SK-N-SH treated with all-trans-retinoic acid at 6 μM for 48 hours (cell line): ENCODE data around the gene LAD1.

Source experiments
- CREB5 ChIP-seq: fragments of 250-450 bp; sonication (Bioruptor Pico); IDR thresholded peaks from 2 replicates; pipeline ENCODE4 v1.5.1; 2020; ENCODE audit warnings: low read depth, mild to moderate bottlenecking, moderate library complexity
- GLIS3 ChIP-seq: fragments of 250-450 bp; sonication (Bioruptor Pico); IDR thresholded peaks from 2 replicates; pipeline ENCODE4 v1.5.0; 2020; ENCODE audit warnings: mild to moderate bottlenecking, moderate library complexity
- OSR1 ChIP-seq: fragments of 250-450 bp; sonication (Bioruptor Pico); IDR thresholded peaks from 2 replicates; pipeline ENCODE4 v1.8.0; 2022; ENCODE audit warnings: moderate library complexity, mild to moderate bottlenecking, inconsistent platforms
- POU6F1 ChIP-seq: fragments of 250-450 bp; sonication (Bioruptor Pico); IDR thresholded peaks from 2 replicates; pipeline ENCODE4 v1.8.0; 2021; ENCODE audit warnings: low read depth, mild to moderate bottlenecking, moderate library complexity, borderline replicate concordance
- RARB ChIP-seq: fragments of 250-450 bp; sonication (Bioruptor Pico); IDR thresholded peaks from 2 replicates; pipeline ENCODE4 v1.8.0; 2021; ENCODE audit warnings: mild to moderate bottlenecking, moderate library complexity
- SNAI2 ChIP-seq: fragments of 250-450 bp; sonication (Bioruptor Pico); IDR thresholded peaks from 2 replicates; pipeline ENCODE4 v1.5.0; 2020; ENCODE audit warnings: mild to moderate bottlenecking, moderate library complexity
- TCF4 ChIP-seq: fragments of 250-450 bp; sonication (Bioruptor Pico); IDR thresholded peaks from 2 replicates; pipeline ENCODE4 v1.8.0; 2021; ENCODE audit warnings: mild to moderate bottlenecking, moderate library complexity, borderline replicate concordance
- ZFP3 ChIP-seq: fragments of 250-450 bp; sonication (Bioruptor Pico); IDR thresholded peaks from 2 replicates; pipeline ENCODE4 v1.5.0; 2020; ENCODE audit warnings: mild to moderate bottlenecking, moderate library complexity
- ZFP30 ChIP-seq: fragments of 450-650 bp; formaldehyde crosslinking; IDR thresholded peaks from 2 replicates; pipeline ENCODE4 v1.5.0; 2022; ENCODE audit warnings: mild to moderate bottlenecking, moderate library complexity
- ZNF565 ChIP-seq: fragments of 450-650 bp; formaldehyde crosslinking; conservative IDR thresholded peaks from 2 replicates; pipeline ENCODE4 v1.5.0; 2020; ENCODE audit warnings: low read depth, mild to moderate bottlenecking, moderate library complexity
- ZNF8 ChIP-seq: fragments of 450-650 bp; formaldehyde crosslinking; IDR thresholded peaks from 2 replicates; pipeline ENCODE4 v1.5.0; 2020; ENCODE audit warnings: mild to moderate bottlenecking, moderate library complexity

DNA sequence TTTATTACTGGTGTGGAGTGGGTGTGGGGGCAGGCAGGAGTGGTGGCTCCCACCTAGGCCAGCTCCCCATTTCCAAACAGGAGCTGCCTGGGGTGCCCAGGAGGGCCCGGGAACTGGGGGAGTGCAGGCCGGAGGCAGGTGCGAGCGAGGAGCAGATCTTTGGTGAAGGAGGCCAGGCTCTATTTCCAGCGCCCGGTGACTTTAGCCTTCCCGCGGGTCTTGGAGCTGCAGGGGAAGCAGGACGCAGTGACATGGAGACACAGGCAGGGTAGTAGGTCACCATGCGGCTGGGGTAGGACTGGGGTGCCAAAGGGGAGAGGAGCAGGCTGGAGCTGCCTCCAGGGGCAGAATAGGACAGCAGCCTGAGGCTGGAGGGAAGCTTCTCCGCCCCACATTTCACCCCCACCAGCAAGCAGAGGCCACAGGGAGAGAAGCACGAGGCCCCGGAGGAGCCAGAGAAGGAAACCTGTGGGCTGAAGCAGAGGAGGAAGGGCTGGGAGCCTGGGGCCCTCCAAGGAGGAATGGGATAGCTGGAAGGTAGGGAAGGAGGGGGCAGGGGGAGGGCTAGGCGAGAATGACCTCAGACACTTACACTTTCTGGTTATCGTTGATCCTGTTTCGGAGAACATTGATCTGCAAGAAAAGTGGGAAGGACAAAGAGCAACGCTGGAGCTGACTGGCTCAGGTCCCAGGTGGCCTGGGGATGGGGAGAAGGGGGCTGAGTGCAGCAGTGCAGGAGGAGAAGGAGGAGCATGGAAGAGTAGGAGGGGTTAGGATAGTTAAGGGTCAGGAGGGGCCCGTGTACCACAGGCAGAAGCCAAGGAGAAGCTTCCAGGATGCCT lies 39.9 kb downstream of the LAD1 start:
- TF ChIP-seq GLIS3 (no peak), ZFP3 (CRISPR knock-in tag) (no peak), POU6F1 (CRISPR knock-in tag) (no peak), ZNF8 (CRISPR knock-in tag) (no peak), RARB (CRISPR knock-in tag) (no peak), SNAI2 (no peak), CREB5 (CRISPR knock-in tag) (no peak), ZFP30 (CRISPR knock-in tag) (no peak), ZNF565 (CRISPR knock-in tag) (no peak), OSR1 (CRISPR knock-in tag) (no peak), TCF4 (CRISPR knock-in tag) (no peak)
